GM12878 (cell line): ENCODE data around the gene ITPRIP. TPM values are rescaled to one million over a fixed set of nuclear protein-coding genes. Genes with fewer than 3 reads are reported as not detected.

Experiments
- ATAC-seq: fragments of 200-7000 bp; cut with Tn5 transposase; 3 replicates; pipeline ENCODE4 v1.9.1; 2020; ENCODE audit warnings: mild to moderate bottlenecking, moderate library complexity
- BruUV-seq: library from RNA; stranded (reverse); fragments of 400-500 nt; replicated peaks from 2 replicates; lab custom pipeline; 2021; lab: Mats Ljungman, UMichigan
- CTCF ChIA-PET: fragments of 300-600 bp; sonication (Branson Sonifier 250); formaldehyde crosslinking; extraction: SDS; loops from one replicate; lab custom pipeline; 2021; ENCODE audit warnings: inconsistent platforms; lab: Yijun Ruan, JAX
- POLR2A ChIA-PET: fragments of 350-600 bp; formaldehyde crosslinking; extraction: SDS; loops from one replicate; lab custom pipeline; 2021; ENCODE audit warnings: inconsistent platforms; lab: Charles Lee
- RAD21 ChIA-PET: fragments of 300-600 bp; sonication (Branson Sonifier 250); formaldehyde crosslinking; loops from one replicate; lab custom pipeline; 2023; ENCODE audit warnings: antibody characterized with exemption; ENCODE audit not compliant: unreplicated experiment; lab: Charles Lee
- SMC1A ChIA-PET: fragments of 300-600 bp; sonication (Branson Sonifier 250); formaldehyde crosslinking; loops from one replicate; lab custom pipeline; 2023; ENCODE audit not compliant: unreplicated experiment, uncharacterized antibody; lab: Charles Lee
- DNase-seq: peaks from one replicate; pipeline ENCODE4 v3.0.0-alpha.2; 2011; ENCODE audit warnings: low read depth, low spot score
- FAIRE-seq: peaks from 3 replicates; lab custom pipeline; 2011; peaks lifted over from hg19 to GRCh38; lab: Jason Lieb, UNC
- H2AFZ ChIP-seq: 2 replicates; pipeline ENCODE4 v1.6.0; 2011; ENCODE audit warnings: low read depth, low read length, control low read depth; ENCODE audit not compliant: control insufficient read depth
- H3K27ac ChIP-seq: 2 replicates; pipeline ENCODE4 v1.5.1; 2011; ENCODE audit warnings: control low read depth; ENCODE audit not compliant: control insufficient read depth, insufficient read depth
- H3K27me3 ChIP-seq, 2 experiments: replicated peaks in 1 of 2; 2 replicates each; pipeline versions ENCODE4 v1.6.0 to v1.6.1; 2011; ENCODE audit warnings: low read length in 1 of 2; ENCODE audit not compliant: control insufficient read depth in 2 of 2, insufficient read depth in 2 of 2
- H3K36me3 ChIP-seq, 2 experiments: 2 replicates each; pipeline ENCODE4 v1.5.1; 2011; ENCODE audit warnings: low read length in 1 of 2; ENCODE audit not compliant: control insufficient read depth in 2 of 2, insufficient read depth in 2 of 2
- H3K4me1 ChIP-seq: 2 replicates; pipeline ENCODE4 v1.6.1; 2011; ENCODE audit warnings: mild to moderate bottlenecking, low read length, moderate library complexity, mixed read lengths; ENCODE audit not compliant: control insufficient read depth, insufficient read depth
- H3K4me2 ChIP-seq: 2 replicates; pipeline ENCODE4 v1.6.0; 2011; ENCODE audit warnings: control low read depth; ENCODE audit not compliant: control insufficient read depth, insufficient read depth
- H3K4me3 ChIP-seq: fragments of 200-600 bp; sonication (generic); 2 replicates; pipeline ENCODE4 v1.5.1; 2016
- H3K79me2 ChIP-seq: 2 replicates; pipeline ENCODE4 v1.6.0; 2011; ENCODE audit warnings: low read length; ENCODE audit not compliant: control insufficient read depth, insufficient read depth
- H3K9ac ChIP-seq: 2 replicates; pipeline ENCODE4 v1.8.0; 2011; ENCODE audit warnings: low read length, control low read depth, mixed read lengths; ENCODE audit not compliant: control insufficient read depth, insufficient read depth
- H3K9me3 ChIP-seq: replicated peaks from 3 replicates; pipeline ENCODE4 v1.5.1; 2011; ENCODE audit warnings: mild to moderate bottlenecking, low read length; ENCODE audit not compliant: control insufficient read depth, insufficient read depth
- H4K20me1 ChIP-seq: 2 replicates; pipeline ENCODE4 v1.6.0; 2011; ENCODE audit not compliant: control insufficient read depth, insufficient read depth
- CREB1 ChIP-seq: IDR thresholded peaks from 2 replicates; pipeline ENCODE4 v1.6.1; 2012; ENCODE audit warnings: low read depth, mild to moderate bottlenecking, inconsistent platforms
- ETV6 ChIP-seq, 2 experiments: fragments of 450-650 bp in 1 of 2; IDR thresholded peaks in 1 of 2; conservative IDR thresholded peaks in 1 of 2; 2 replicates each; pipeline ENCODE4 v1.6.1; 2014; ENCODE audit warnings: antibody characterized with exemption in 1 of 2, borderline replicate concordance in 1 of 2, low read depth in 1 of 2, mild to moderate bottlenecking in 1 of 2, moderate library complexity in 1 of 2
- HDGF ChIP-seq: fragments of 450-650 bp; IDR thresholded peaks from 2 replicates; pipeline ENCODE4 v1.6.1; 2016; ENCODE audit warnings: antibody characterized with exemption
- NR2C1 ChIP-seq: fragments of 450-650 bp; IDR thresholded peaks from 2 replicates; pipeline ENCODE4 v1.6.1; 2017; ENCODE audit warnings: antibody characterized with exemption, mild to moderate bottlenecking, moderate library complexity
- PML ChIP-seq: IDR thresholded peaks from 2 replicates; pipeline ENCODE4 v1.6.1; 2012; ENCODE audit warnings: low read length, inconsistent platforms
- RAD21 ChIP-seq: IDR thresholded peaks from 2 replicates; pipeline ENCODE4 v1.6.1; 2011; ENCODE audit warnings: mild to moderate bottlenecking, low read depth, low read length, moderate library complexity; ENCODE audit not compliant: insufficient read depth
- SIN3A ChIP-seq: IDR thresholded peaks from 2 replicates; pipeline ENCODE4 v1.6.1; 2012; ENCODE audit warnings: low read depth, low read length, improper control_type of control experiment
- YBX1 ChIP-seq: fragments of 450-650 bp; IDR thresholded peaks from 2 replicates; pipeline ENCODE4 v1.6.1; 2016; ENCODE audit warnings: antibody characterized with exemption
- WGBS: methylation state at CpG from one replicate; pipeline ENCODE4 v1.1.6; 2016; ENCODE audit warnings: low lambda C conversion rate; ENCODE audit not compliant: insufficient replicate concordance, insufficient coverage; ENCODE audit errors: missing lambda C conversion rate; 5-methylcytosine and 5-hydroxymethylcytosine counted together
- in situ Hi-C: fragments of 300-500 bp; cut with MboI; formaldehyde crosslinking; loops from 9 replicates; pipeline ENCODE4 v1.14.3; 2018; ENCODE audit warnings: mixed read lengths
- intact Hi-C: fragments of 100-400 bp; cut with micrococcal nuclease; formaldehyde crosslinking; loops from one replicate; pipeline ENCODE4 v1.14.2; 2022; ENCODE audit not compliant: unreplicated experiment
- polyA plus RNA-seq, 11 experiments: library from polyadenylated mRNA; depleted of rRNA in 4 of 11; unstranded in 6 of 11; stranded (reverse) in 5 of 11; fragments of >200 nt; fragmentation: Nextera tagmentation in 4 of 11; fragmentation: Illumina TruSeq in 1 of 11; extraction: Ambion mirVana in 4 of 11; extraction: Trizol in 1 of 11; gene quantifications; 1 replicate in 1 of 11; 2 replicates in 10 of 11; pipeline versions ENCODE4 v1.2.1 to v1.2.3, GENCODE V29; 2011 to 2016; ENCODE audit warnings: inconsistent platforms in 2 of 11, missing spikeins in 2 of 11, low read depth in 1 of 11
- total RNA-seq, 4 experiments: library from RNA; depleted of rRNA in 3 of 4; stranded (reverse); fragments of >200 nt in 3 of 4; fragmentation: Illumina TruSeq in 1 of 4; extraction: Trizol in 1 of 4; gene quantifications; 2 replicates each; pipeline versions ENCODE4 v1.2.1 to v1.2.3, GENCODE V29; 2013 to 2021
- TF ChIP-seq, protein P1 (sequence below): fragments of 450-650 bp; IDR thresholded peaks from 2 replicates; pipeline ENCODE4 v1.6.1; 2014; ENCODE audit warnings: mild to moderate bottlenecking
- TF ChIP-seq, protein P2 (sequence below): fragments of 450-650 bp; formaldehyde crosslinking; IDR thresholded peaks from 2 replicates; pipeline ENCODE4 v1.5.0; 2022; ENCODE audit warnings: mild to moderate bottlenecking, missing genetic modification characterization
- TF ChIP-seq, protein P3 (sequence below): IDR thresholded peaks from 2 replicates; pipeline ENCODE4 v1.6.1; 2011; ENCODE audit warnings: borderline replicate concordance, low read depth, mild to moderate bottlenecking, moderate library complexity, mixed read lengths, low read length; ENCODE audit not compliant: insufficient read depth; ENCODE audit errors: extremely low read length

The ITPRIP gene
- total and polyA plus RNA-seq, 10 of the 15 experiments (the other 5 are each of a cell fraction or from before 2014, with no cell fraction given): 0.82 to 10.4 (median 5.9) TPM

DNA sequence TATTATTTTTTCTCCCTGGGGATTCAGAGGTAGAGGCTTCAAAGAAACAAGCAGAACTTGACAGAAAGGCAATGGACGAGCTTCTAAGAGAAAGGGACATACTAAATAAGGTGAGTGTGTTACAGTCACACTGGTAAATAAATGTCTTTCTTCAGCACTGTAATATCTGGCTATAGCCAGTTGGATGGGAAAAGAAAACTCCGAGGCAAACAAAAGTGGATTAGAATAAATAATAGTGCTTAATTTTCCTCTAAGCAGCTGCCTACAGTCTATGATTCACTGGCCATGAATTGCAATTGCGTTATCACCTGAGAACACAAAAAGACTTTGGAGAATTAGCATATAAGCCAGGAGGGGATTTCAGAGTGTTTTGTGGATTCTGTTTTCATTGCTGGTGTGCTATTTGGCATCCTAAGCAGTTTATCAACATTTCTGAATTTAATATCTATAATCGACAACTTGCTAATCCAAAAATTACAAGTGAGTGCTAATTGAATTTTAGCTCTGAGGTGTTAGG is 38.6 kb upstream of the ITPRIP start (continued):
- TF ChIP-seq, protein P1, sequence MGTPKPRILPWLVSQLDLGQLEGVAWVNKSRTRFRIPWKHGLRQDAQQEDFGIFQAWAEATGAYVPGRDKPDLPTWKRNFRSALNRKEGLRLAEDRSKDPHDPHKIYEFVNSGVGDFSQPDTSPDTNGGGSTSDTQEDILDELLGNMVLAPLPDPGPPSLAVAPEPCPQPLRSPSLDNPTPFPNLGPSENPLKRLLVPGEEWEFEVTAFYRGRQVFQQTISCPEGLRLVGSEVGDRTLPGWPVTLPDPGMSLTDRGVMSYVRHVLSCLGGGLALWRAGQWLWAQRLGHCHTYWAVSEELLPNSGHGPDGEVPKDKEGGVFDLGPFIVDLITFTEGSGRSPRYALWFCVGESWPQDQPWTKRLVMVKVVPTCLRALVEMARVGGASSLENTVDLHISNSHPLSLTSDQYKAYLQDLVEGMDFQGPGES: no peak
- TF ChIP-seq HDGF: no peak
- no peak for TF ChIP-seq CREB1
- no peak for TF ChIP-seq PML
- no peak for TF ChIP-seq RAD21

DNA sequence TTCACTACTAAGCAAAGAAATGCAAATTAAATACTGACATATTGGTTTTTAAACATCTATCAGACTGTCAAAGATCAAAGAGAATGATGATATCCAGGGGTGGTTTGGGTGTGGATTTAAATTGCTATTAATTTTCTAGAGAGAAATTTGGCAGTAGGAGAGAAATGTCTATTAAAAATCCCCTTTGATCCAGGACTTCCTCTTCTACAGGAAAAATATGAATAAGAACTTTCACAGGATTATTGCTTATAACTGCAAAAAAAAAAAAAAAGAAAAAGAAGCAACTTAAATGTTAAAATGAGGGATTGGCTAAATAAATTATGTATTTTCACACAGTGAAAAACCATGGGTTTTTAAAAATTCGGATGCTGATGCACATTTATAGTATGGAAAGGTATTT is 36.3 kb upstream of the ITPRIP start:
- DNase-seq: no peak
- Histone ChIP-seq H3K27ac (no peak overlapping the region), H3K4me3 (no peak overlapping the region), H3K27me3 (no peaks in the 10 kb centered on the region), H3K4me2 (no peak overlapping the region), H2AFZ (no peak overlapping the region), H3K9ac (no peak overlapping the region), H4K20me1 (no peaks in the 10 kb centered on the region), H3K36me3 (no peaks in the 10 kb centered on the region), H3K79me2 (no peaks in the 10 kb centered on the region), H3K4me1 (no peaks in the 10 kb centered on the region), H3K9me3 (no peaks in the 10 kb centered on the region)
- in situ Hi-C loops (no loop called here), intact Hi-C loops (no loop called here)
- POLR2A ChIA-PET: no interaction called here
- RAD21 ChIA-PET: no interaction called here
- no TSS peak for BruUV-seq
- 0% methylated on average over 1 of the region's 1 CpG for whole genome bisulfite sequencing
- SMC1A ChIA-PET: interaction anchor here (0.5 kb wide), 1 partner anchor 1552 kb away, joined by 3 read pairs; no protein-coding TSS in a partner anchor
- FAIRE-seq: no peak
- TF ChIP-seq, protein P2, sequence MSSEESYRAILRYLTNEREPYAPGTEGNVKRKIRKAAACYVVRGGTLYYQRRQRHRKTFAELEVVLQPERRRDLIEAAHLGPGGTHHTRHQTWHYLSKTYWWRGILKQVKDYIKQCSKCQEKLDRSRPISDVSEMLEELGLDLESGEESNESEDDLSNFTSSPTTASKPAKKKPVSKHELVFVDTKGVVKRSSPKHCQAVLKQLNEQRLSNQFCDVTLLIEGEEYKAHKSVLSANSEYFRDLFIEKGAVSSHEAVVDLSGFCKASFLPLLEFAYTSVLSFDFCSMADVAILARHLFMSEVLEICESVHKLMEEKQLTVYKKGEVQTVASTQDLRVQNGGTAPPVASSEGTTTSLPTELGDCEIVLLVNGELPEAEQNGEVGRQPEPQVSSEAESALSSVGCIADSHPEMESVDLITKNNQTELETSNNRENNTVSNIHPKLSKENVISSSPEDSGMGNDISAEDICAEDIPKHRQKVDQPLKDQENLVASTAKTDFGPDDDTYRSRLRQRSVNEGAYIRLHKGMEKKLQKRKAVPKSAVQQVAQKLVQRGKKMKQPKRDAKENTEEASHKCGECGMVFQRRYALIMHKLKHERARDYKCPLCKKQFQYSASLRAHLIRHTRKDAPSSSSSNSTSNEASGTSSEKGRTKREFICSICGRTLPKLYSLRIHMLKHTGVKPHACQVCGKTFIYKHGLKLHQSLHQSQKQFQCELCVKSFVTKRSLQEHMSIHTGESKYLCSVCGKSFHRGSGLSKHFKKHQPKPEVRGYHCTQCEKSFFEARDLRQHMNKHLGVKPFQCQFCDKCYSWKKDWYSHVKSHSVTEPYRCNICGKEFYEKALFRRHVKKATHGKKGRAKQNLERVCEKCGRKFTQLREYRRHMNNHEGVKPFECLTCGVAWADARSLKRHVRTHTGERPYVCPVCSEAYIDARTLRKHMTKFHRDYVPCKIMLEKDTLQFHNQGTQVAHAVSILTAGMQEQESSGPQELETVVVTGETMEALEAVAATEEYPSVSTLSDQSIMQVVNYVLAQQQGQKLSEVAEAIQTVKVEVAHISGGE (CRISPR knock-in tag): no peak
- TF ChIP-seq, protein P3, sequence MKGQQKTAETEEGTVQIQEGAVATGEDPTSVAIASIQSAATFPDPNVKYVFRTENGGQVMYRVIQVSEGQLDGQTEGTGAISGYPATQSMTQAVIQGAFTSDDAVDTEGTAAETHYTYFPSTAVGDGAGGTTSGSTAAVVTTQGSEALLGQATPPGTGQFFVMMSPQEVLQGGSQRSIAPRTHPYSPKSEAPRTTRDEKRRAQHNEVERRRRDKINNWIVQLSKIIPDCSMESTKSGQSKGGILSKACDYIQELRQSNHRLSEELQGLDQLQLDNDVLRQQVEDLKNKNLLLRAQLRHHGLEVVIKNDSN: no peak
- TF ChIP-seq YBX1 (no peak), NR2C1 (no peak), ETV6 (conservative IDR thresholded peaks at IDR 0.05 in 1 of 2, IDR thresholded peaks at IDR 0.05 in 1 of 2; ENCODE audit: borderline replicate concordance in 1 of 2, low read depth in 1 of 2) (no peak), SIN3A (no peak)
- CTCF ChIA-PET: interaction anchor here (0.9 to 1.4 kb wide), 4 partner anchors 14 to 83 kb away, joined by 3 to 4 read pairs (median 4); partner anchors contain the start of gene CFAP58
- no peak for ATAC-seq
